Cardiac fibroblast (primary cell): ENCODE data around the gene POLR3A.
"Not testable (repeated sequence)": the region's sequence is repeated elsewhere in the genome, so short reads cannot be mapped to it uniquely, and the experiment has no call there.

ENCODE experiments used
- DNase-seq, 2 donors: peaks; one replicate each; pipeline versions ENCODE4 v3.0.0 to v3.0.0-alpha.2; 2010; ENCODE audit warnings: low read depth in 2 of 2
- H3K4me3 ChIP-seq, 2 donors: replicated peaks in 1 of 2; 1 replicate in 1 of 2; 2 replicates in 1 of 2; pipeline ENCODE4 v1.5.1; 2011; ENCODE audit warnings: low read depth in 2 of 2, low read length in 2 of 2, mild to moderate bottlenecking in 2 of 2, moderate library complexity in 1 of 2
- TF ChIP-seq, protein P1 (sequence below): IDR thresholded peaks from one replicate; pipeline ENCODE4 v1.5.1; 2011; ENCODE audit warnings: low read depth, mild to moderate bottlenecking, low read length, inconsistent platforms

POLR3A gene

DNA sequence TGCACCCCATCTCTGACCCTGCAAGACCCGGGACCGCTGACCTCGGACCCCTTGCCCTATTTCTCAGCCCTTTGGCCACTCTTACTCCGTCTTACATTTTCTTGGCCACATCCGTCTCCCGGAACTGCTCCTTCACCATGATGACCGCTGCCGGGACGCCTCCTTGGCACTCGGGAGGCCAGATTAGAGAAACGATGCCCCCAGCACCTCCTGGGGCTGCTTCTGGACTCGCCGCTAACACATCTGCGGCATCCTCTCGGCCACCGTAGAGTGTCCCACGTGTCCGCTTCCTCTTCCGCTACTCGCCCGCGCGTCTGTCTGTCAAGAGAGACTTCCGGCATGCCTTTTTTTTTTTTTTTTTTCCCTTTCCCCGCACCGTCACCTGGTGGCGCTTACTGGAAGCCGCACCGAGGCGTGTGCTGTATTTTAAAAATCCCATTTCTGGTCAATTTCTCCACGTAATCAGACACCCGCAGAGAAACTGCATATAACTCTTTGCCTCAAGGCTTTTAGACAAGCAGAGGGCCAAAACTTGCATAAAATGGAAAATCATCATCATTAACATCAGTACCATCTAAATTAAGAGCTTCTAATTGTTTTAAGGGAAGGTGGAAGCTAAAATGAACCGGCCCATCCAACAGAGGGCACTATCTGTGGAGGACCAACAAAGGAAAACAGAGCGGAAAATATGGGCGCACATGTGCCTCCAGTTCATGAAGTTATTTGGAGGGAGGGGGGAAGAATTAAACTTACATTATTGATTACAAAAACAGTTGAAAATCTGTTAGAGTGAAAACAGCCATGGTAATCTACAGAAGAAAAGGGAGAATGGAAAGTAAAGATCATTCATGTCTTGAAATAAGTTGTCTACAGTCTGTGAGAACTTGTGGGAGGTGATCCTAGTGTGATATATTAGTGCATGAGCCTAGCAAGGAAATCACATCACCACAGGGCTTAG, at the start of gene POLR3A:
Gene POLR3A (minus strand): TSS at position 247 of the 958 bp plus-strand sequence. CDS start 108 bp downstream, at position 139.
- TF ChIP-seq, protein P1, sequence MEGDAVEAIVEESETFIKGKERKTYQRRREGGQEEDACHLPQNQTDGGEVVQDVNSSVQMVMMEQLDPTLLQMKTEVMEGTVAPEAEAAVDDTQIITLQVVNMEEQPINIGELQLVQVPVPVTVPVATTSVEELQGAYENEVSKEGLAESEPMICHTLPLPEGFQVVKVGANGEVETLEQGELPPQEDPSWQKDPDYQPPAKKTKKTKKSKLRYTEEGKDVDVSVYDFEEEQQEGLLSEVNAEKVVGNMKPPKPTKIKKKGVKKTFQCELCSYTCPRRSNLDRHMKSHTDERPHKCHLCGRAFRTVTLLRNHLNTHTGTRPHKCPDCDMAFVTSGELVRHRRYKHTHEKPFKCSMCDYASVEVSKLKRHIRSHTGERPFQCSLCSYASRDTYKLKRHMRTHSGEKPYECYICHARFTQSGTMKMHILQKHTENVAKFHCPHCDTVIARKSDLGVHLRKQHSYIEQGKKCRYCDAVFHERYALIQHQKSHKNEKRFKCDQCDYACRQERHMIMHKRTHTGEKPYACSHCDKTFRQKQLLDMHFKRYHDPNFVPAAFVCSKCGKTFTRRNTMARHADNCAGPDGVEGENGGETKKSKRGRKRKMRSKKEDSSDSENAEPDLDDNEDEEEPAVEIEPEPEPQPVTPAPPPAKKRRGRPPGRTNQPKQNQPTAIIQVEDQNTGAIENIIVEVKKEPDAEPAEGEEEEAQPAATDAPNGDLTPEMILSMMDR: peak; percentile 70
- peak within 1 kb of the TSS; percentile 99 to 100 for H3K4me3 ChIP-seq
- peak; percentile 99 for DNase-seq

DNA sequence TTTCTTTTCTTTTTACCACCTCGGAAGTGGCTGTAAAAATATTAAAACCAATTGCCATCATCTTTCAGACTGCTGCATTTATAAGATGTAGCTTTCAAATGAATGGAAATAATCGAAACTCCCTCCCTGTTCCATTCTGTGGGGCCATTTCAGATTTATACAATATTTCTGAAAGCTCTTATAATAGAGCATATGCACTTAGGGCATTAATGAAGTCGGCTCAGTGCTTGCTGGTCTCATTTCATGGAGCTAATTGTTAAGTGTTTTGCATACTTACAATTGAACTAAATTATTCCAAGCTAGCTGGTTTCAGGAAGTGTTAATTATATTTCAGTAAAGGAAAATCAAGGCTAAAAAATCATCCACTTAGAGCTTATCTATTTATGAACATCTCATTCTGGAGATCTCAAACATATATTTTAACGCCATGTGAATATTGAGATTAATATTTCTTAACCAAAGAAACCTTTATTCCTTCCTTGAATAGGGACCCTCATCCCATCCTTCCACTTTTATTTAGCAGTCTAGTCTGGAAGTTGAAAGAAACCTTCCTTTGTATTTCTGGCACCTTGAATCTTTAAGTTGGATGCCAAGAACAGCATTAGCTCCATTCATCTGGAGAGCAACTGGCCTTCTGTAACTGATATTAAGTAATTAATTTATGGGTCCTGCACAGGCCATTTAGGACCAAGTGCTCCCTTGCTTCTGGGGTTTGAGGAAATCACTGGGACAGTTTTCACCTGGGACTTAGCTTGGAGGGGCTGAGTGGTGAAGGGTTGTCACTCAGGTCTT, 49.4 kb upstream of the POLR3A start:
- no peak for DNase-seq
- H3K4me3 ChIP-seq: no peak overlapping the region
- TF ChIP-seq, protein P1: no peak

DNA sequence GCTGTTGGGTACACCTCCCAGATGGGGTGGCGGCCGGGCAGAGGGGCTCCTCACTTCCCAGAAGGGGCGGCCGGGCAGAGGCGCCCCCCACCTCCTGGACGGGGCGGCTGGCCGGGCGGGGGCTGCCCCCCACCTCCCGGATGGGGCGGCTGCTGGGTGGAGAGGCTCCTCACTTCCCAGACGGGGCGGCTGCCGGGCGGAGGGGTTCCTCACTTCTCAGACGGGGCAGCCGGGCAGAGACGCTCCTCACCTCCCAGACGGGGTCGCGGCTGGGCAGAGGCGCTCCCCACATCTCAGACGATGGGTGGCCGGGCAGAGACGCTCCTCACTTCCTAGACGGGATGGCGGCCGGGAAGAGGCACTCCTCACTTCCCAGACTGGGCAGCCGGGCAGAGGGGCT, 46.5 kb upstream of the POLR3A start:
- not testable (repeated sequence) for DNase-seq, H3K4me3 ChIP-seq

DNA sequence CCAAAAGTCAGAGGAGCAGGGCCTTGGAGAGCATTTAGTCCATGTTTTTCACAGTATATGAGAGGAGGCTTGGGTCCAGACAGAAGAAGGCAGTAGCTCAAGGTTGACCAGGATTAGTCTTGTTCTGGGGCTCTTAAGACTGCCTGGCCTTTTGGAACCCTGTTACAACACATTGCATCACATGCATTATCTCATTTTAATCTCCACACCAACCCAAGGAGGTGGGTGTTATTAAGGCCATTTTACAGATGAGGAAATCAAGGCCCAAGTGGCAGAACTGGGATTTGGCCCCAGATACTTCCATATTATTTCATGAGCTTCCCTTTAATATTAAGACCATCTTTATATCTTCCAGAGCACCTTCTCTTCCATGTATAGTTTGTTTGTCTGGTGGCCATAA, 43.2 kb upstream of the POLR3A start:
- DNase-seq: no peak
- TF ChIP-seq, protein P1: no peak

DNA sequence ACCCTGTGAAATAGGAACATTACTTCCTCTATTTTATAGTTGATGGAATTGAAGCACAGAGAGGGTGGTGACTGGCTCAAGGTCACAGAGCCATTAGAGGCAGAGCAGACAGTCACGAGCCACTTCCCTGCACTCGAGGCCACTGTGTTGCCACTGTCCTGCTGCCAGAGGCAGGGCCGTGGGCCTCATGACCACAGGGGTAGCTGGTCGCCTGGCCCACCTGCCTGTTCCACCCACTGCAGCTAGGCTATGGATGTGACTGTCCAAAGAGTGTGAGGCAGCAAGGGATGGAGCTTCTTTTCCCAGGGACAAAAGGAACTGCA, 42.5 kb upstream of the POLR3A start:
- no peak for DNase-seq
- TF ChIP-seq, protein P1: no peak
- no peak overlapping the region for H3K4me3 ChIP-seq

More for the DNA sequence above, 43.2 kb upstream of the POLR3A start:
- no peak overlapping the region for H3K4me3 ChIP-seq

DNA sequence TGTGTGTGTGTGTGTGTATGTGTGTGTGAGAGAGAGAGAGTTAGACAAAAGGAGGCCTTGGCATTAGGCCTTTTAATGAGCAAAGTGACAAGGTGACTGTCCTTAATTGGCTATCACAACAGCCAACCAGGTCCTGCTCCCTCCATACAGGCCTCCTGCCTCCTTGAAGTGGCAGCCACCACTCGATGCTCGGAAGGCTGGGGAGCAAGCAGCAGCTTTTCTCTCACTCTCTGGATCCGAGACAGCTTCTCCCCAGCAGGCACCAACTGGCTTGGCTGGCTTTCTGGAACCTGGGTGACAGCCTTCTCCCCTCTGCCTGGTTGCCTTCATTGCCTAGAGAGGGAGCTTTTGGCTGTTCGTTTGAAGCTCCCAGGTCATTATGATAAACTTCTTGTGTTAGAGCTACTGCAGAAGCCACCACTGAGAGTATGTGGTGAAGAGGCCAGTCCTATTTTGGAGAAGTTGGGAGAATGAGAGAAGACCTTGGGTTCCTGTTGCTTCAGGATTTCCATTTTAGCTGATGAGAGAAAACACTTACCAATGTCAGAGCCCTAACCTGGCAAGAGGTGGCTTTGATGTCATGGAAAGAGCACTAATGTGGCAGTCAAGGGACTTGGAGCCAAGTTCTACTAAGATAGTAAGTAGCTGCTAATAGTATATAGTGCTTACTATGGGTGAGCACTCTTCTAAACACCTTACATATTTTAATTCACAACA, 42.0 kb upstream of the POLR3A start:
- DNase-seq: no peak
- TF ChIP-seq, protein P1: no peak

More for the DNA sequence above, 42.0 kb upstream of the POLR3A start:
- H3K4me3 ChIP-seq: no peak overlapping the region
